GM23248 (cell line): ENCODE results near the gene PRKAR2A. TPM values are rescaled to one million over a fixed set of nuclear protein-coding genes. Genes with fewer than 3 reads are reported as not detected.
"Not testable (repeated sequence)": the region's sequence is repeated elsewhere in the genome, so short reads cannot be mapped to it uniquely, and the experiment has no call there.

Source experiments
- DNase-seq: peaks from one replicate; pipeline ENCODE4 v3.0.0-alpha.2; 2015
- H2AFZ ChIP-seq: fragments of 200-600 bp; sonication (generic); 2 replicates; pipeline ENCODE4 v1.6.1; 2016; ENCODE audit warnings: antibody characterized with exemption
- H3F3A ChIP-seq: fragments of 200-600 bp; sonication (generic); 2 replicates; pipeline ENCODE4 v1.6.1; 2016; ENCODE audit warnings: mild to moderate bottlenecking, antibody characterized with exemption, mixed run types; ENCODE audit not compliant: insufficient read depth
- H3K27ac ChIP-seq: fragments of 200-600 bp; sonication (generic); 2 replicates; pipeline ENCODE4 v1.5.1; 2016; ENCODE audit warnings: mild to moderate bottlenecking
- H3K27me3 ChIP-seq: fragments of 200-600 bp; sonication (generic); replicated peaks from 2 replicates; pipeline ENCODE4 v1.6.1; 2016; ENCODE audit warnings: mild to moderate bottlenecking; ENCODE audit not compliant: insufficient read depth
- H3K36me3 ChIP-seq: fragments of 200-600 bp; sonication (generic); 2 replicates; pipeline ENCODE4 v1.6.1; 2016; ENCODE audit warnings: low read depth, mild to moderate bottlenecking
- H3K4me1 ChIP-seq: fragments of 200-600 bp; sonication (generic); 2 replicates; pipeline ENCODE4 v1.6.1; 2016; ENCODE audit warnings: mild to moderate bottlenecking; ENCODE audit not compliant: insufficient read depth
- H3K4me2 ChIP-seq: fragments of 200-600 bp; sonication (generic); one replicate; pipeline ENCODE4 v1.6.1; 2016; ENCODE audit warnings: mild to moderate bottlenecking; ENCODE audit not compliant: unreplicated experiment
- H3K4me3 ChIP-seq: fragments of 200-600 bp; sonication (generic); 2 replicates; pipeline ENCODE4 v1.5.1; 2016; ENCODE audit warnings: mild to moderate bottlenecking
- H3K79me2 ChIP-seq: fragments of 200-600 bp; sonication (generic); 2 replicates; pipeline ENCODE4 v1.6.1; 2016; ENCODE audit warnings: mild to moderate bottlenecking; ENCODE audit not compliant: insufficient read depth
- H3K9ac ChIP-seq: fragments of 200-600 bp; sonication (generic); 2 replicates; pipeline ENCODE4 v1.6.1; 2016; ENCODE audit warnings: mild to moderate bottlenecking
- H3K9me2 ChIP-seq: fragments of 200-600 bp; sonication (generic); 2 replicates; pipeline ENCODE4 v1.6.1; 2016; ENCODE audit warnings: mixed run types, mild to moderate bottlenecking, moderate library complexity; ENCODE audit not compliant: insufficient read depth
- H3K9me3 ChIP-seq: fragments of 200-600 bp; sonication (generic); one replicate; pipeline ENCODE4 v1.6.1; 2017; ENCODE audit warnings: low read depth
- H4K20me1 ChIP-seq: fragments of 200-600 bp; sonication (generic); 2 replicates; pipeline ENCODE4 v1.6.0; 2016; ENCODE audit not compliant: insufficient read depth
- EZH2 ChIP-seq: fragments of 200-600 bp; sonication (generic); IDR thresholded peaks from 2 replicates; pipeline ENCODE4 v1.6.1; 2018; ENCODE audit warnings: antibody characterized with exemption, mild to moderate bottlenecking; ENCODE audit not compliant: insufficient read depth, poor library complexity, severe bottlenecking
- EZH2phosphoT487 ChIP-seq: fragments of 200-600 bp; sonication (generic); IDR thresholded peaks from 2 replicates; pipeline ENCODE4 v1.6.1; 2018; ENCODE audit warnings: antibody characterized with exemption, moderate library complexity, mild to moderate bottlenecking, low read depth; ENCODE audit not compliant: insufficient read depth
- WGBS, 2 experiments: methylation state at CpG; one replicate each; pipeline ENCODE4 v1.1.6; 2015 to 2017; ENCODE audit warnings: low lambda C conversion rate in 2 of 2, low coverage in 1 of 2; ENCODE audit errors: missing lambda C conversion rate in 2 of 2; 5-methylcytosine and 5-hydroxymethylcytosine counted together
- in situ Hi-C: fragments of 300-500 bp; cut with MboI; formaldehyde crosslinking; loops from 2 replicates; pipeline ENCODE4 v1.15.0; 2020
- polyA plus RNA-seq: library from polyadenylated mRNA; unstranded; fragments of >200 nt; fragmentation: Nextera tagmentation; extraction: Ambion mirVana; gene quantifications from 2 replicates; pipeline ENCODE4 v1.2.1, GENCODE V29; 2016
- total RNA-seq: library from RNA; depleted of rRNA; stranded (reverse); fragments of >200 nt; shearing (Covaris generic); gene quantifications from 2 replicates; pipeline ENCODE4 v1.2.3, GENCODE V29; 2014

PRKAR2A gene
- total and polyA plus RNA-seq, 2 experiments from 2014 or later: 11.8 to 26.8 TPM

- H3K4me2 ChIP-seq: no peak overlapping the region
- in situ Hi-C loops: no loop called here
These were observed 120.2 kb downstream of the PRKAR2A start for GRCh38 chr3:48727511-48727910.

GRCh38 chr3:48725185-48725855 is 122.4 kb downstream of the PRKAR2A start:
- H3K4me1 ChIP-seq, H2AFZ ChIP-seq, H3K79me2 ChIP-seq, H3K9me3 ChIP-seq, H3K9ac ChIP-seq, H3K36me3 ChIP-seq, H3K27ac ChIP-seq, H4K20me1 ChIP-seq, H3K4me3 ChIP-seq, H3K4me2 ChIP-seq, DNase-seq, H3F3A ChIP-seq, H3K9me2 ChIP-seq, H3K27me3 ChIP-seq, in situ Hi-C loops: not testable (repeated sequence)
- whole genome bisulfite sequencing, 2 experiments: 72 to 76% methylated on average over 8 of the region's 8 CpGs

More at GRCh38 chr3:48727511-48727910, 120.2 kb downstream of the PRKAR2A start:
- H3K9me2 ChIP-seq: no peaks in the 10 kb centered on the region
- no peak overlapping the region for H3K9ac ChIP-seq
- H3K36me3 ChIP-seq: no peaks in the 10 kb centered on the region
- DNase-seq: no peak
- no peaks in the 10 kb centered on the region for H3K79me2 ChIP-seq
- 71 to 74% methylated on average over 8 of the region's 8 CpGs for WGBS, 2 experiments
- peaks cover 6% of the 10 kb centered on the region; the same call in 1 of the 2 replicates for H3F3A ChIP-seq
- no peaks in the 10 kb centered on the region for H3K9me3 ChIP-seq
- H3K4me3 ChIP-seq: no peak overlapping the region
- H3K27me3 ChIP-seq: no peaks in the 10 kb centered on the region
- no peak overlapping the region for H3K27ac ChIP-seq
- H3K4me1 ChIP-seq: peaks cover 8% of the 10 kb centered on the region; the same call in 1 of the 2 replicates
- TF ChIP-seq EZH2 (no peak), EZH2phosphoT487 (no peak)
- H2AFZ ChIP-seq: no peak overlapping the region
- H4K20me1 ChIP-seq: no peaks in the 10 kb centered on the region

DNA sequence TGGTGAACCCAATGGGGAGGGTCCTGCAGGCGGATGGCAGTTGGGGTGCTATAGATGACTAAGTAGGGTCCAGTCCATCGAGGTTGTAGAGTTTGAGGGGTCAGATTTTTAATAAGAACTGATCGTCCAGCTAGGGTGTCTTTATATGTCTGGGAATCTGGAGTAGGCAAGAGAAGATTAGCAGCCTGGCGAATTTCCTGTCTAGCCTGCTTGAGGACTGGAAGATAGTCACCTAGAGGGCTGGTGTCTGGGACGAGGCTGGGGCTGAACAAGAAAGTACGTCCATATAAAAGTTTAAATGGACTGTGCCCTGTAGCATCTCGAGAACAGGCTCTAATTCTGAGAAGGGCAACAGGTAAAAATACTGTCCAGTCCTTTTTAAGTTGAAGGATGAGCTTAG is 123.9 kb downstream of the PRKAR2A start:
- Histone ChIP-seq H3K27ac (no peak overlapping the region), H3K9ac (no peak overlapping the region), H3K79me2 (no peaks in the 10 kb centered on the region), H3K4me1 (peaks cover 8% of the 10 kb centered on the region; the same call in 1 of the 2 replicates), H3K36me3 (no peaks in the 10 kb centered on the region), H3K4me3 (no peak overlapping the region), H4K20me1 (no peaks in the 10 kb centered on the region), H3K27me3 (no peaks in the 10 kb centered on the region), H3K9me3 (no peaks in the 10 kb centered on the region), H2AFZ (no peak overlapping the region), H3K9me2 (no peaks in the 10 kb centered on the region), H3K4me2 (no peak overlapping the region), H3F3A (peaks cover 7% of the 10 kb centered on the region; the same call in 1 of the 2 replicates)
- in situ Hi-C loops: no loop called here
- DNase-seq: no peak
- TF ChIP-seq EZH2phosphoT487 (no peak), EZH2 (no peak)
- 82 to 84% methylated on average over 7 of the region's 7 CpGs for WGBS, 2 experiments

GRCh38 chr3:48723293-48723692 is 124.4 kb downstream of the PRKAR2A start:
- in situ Hi-C loops, H3K9ac ChIP-seq, H4K20me1 ChIP-seq, H2AFZ ChIP-seq, H3K4me1 ChIP-seq, H3K36me3 ChIP-seq, H3K9me2 ChIP-seq, H3K4me3 ChIP-seq, H3K27me3 ChIP-seq, H3K9me3 ChIP-seq, H3K79me2 ChIP-seq, H3F3A ChIP-seq: not testable (repeated sequence)
- H3K4me2 ChIP-seq: peak overlapping the region; percentile 20
- peak overlapping the region; percentile 13; the same call in 1 of the 2 replicates for H3K27ac ChIP-seq
- peak; percentile 76 for DNase-seq
- 47 to 50% methylated on average over 3 of the region's 3 CpGs for WGBS, 2 experiments
